Testis (tissue), 2 donors: ENCODE measurements around the gene CUX1.

Experiments
- CTCF ChIP-seq, 3 experiments: fragments of 450-650 bp in 2 of 3; fragments of 200-600 bp in 1 of 3; sonication (generic) in 1 of 3; IDR thresholded peaks; one replicate each; pipeline ENCODE4 v1.5.1; 2016 to 2019; ENCODE audit warnings: antibody characterized with exemption in 3 of 3, mild to moderate bottlenecking in 2 of 3, moderate library complexity in 1 of 3
- POLR2A ChIP-seq: fragments of 450-650 bp; IDR thresholded peaks from one replicate; pipeline ENCODE4 v1.6.1; 2017; ENCODE audit warnings: antibody characterized with exemption, mild to moderate bottlenecking, moderate library complexity

- no peak for TF ChIP-seq CTCF (IDR thresholded peaks at IDR 0.05)
- no peak for TF ChIP-seq POLR2A
These were observed 12.4 kb downstream of the CUX1 start for GRCh38 chr7:101829821-101830220.
